H1 (cell line): ENCODE data around the gene ASCL5. TPM values are rescaled to one million over a fixed set of nuclear protein-coding genes. Genes with fewer than 3 reads are reported as not detected.

Experiments used
- CTCF ChIA-PET: fragments of 300-600 bp; sonication (Branson Sonifier 250); formaldehyde crosslinking; loops from one replicate; lab custom pipeline; 2021; ENCODE audit not compliant: partially characterized antibody; lab: Charles Lee
- POLR2A ChIA-PET: fragments of 300-600 bp; sonication (Branson Sonifier 250); formaldehyde crosslinking; loops from one replicate; lab custom pipeline; 2021; ENCODE audit warnings: inconsistent platforms; ENCODE audit not compliant: partially characterized antibody; lab: Charles Lee
- DNase-seq, 2 experiments: peaks; one replicate each; pipeline versions ENCODE4 v3.0.0 to v3.0.0-alpha.2; 2010 to 2022; ENCODE audit warnings: low spot score in 2 of 2, low read depth in 1 of 2, mixed read lengths in 1 of 2
- FAIRE-seq: peaks from 2 replicates; lab custom pipeline; 2011; peaks lifted over from hg19 to GRCh38; lab: Jason Lieb, UNC
- H2AFZ ChIP-seq: 2 replicates; pipeline ENCODE4 v1.8.1; 2012; ENCODE audit warnings: low read length, inconsistent platforms
- H2AK5ac ChIP-seq: 2 replicates; pipeline ENCODE4 v1.6.1; 2013; ENCODE audit warnings: low read depth, low read length
- H2BK120ac ChIP-seq: replicated peaks from 2 replicates; pipeline ENCODE3; 2013; ENCODE audit warnings: low read depth, low read length, inconsistent platforms
- H2BK12ac ChIP-seq: 2 replicates; pipeline ENCODE4 v1.6.1; 2013; ENCODE audit warnings: low read depth, low read length
- H2BK15ac ChIP-seq: 2 replicates; pipeline ENCODE4 v1.6.1; 2013; ENCODE audit warnings: low read length
- H2BK20ac ChIP-seq: 2 replicates; pipeline ENCODE4 v1.6.1; 2013; ENCODE audit warnings: low read length
- H2BK5ac ChIP-seq: 2 replicates; pipeline ENCODE4 v1.6.1; 2013; ENCODE audit warnings: low read depth, low read length
- H3K14ac ChIP-seq: 2 replicates; pipeline ENCODE4 v1.6.1; 2013; ENCODE audit warnings: inconsistent platforms; ENCODE audit not compliant: insufficient read length
- H3K18ac ChIP-seq: 2 replicates; pipeline ENCODE4 v1.6.1; 2013; ENCODE audit warnings: low read length; ENCODE audit errors: extremely low read depth
- H3K23ac ChIP-seq: 2 replicates; pipeline ENCODE4 v1.6.1; 2013; ENCODE audit warnings: inconsistent platforms; ENCODE audit not compliant: insufficient read length
- H3K23me2 ChIP-seq: 2 replicates; pipeline ENCODE4 v1.6.1; 2013; ENCODE audit warnings: low read depth, low read length
- H3K27ac ChIP-seq: 2 replicates; pipeline ENCODE4 v1.6.1; 2011; ENCODE audit warnings: low read depth, low read length, inconsistent platforms
- H3K27me3 ChIP-seq, 4 experiments: replicated peaks in 1 of 4; 1 replicate in 1 of 4; 2 replicates in 3 of 4; pipeline versions ENCODE4 v1.6.1 to v1.8.1; 2011 to 2013; ENCODE audit warnings: low read length in 3 of 4, mild to moderate bottlenecking in 3 of 4, inconsistent platforms in 2 of 4, mixed read lengths in 2 of 4, moderate library complexity in 1 of 4; ENCODE audit not compliant: control insufficient read depth in 3 of 4, insufficient read depth in 3 of 4; ENCODE audit errors: extremely low read depth in 1 of 4
- H3K36me3 ChIP-seq, 4 experiments: 2 replicates each; pipeline versions ENCODE4 v1.6.1 to v1.8.1; 2011 to 2013; ENCODE audit warnings: mild to moderate bottlenecking in 4 of 4, low read length in 3 of 4, moderate library complexity in 2 of 4, control low read depth in 1 of 4, inconsistent platforms in 1 of 4; ENCODE audit not compliant: insufficient read depth in 4 of 4, control insufficient read depth in 2 of 4
- H3K4ac ChIP-seq: replicated peaks from 2 replicates; pipeline ENCODE3; 2013; ENCODE audit warnings: low read length, low read depth, mixed read lengths, inconsistent platforms; ENCODE audit not compliant: insufficient read length
- H3K4me1 ChIP-seq, 4 experiments: replicated peaks in 1 of 4; 1 replicate in 1 of 4; 2 replicates in 3 of 4; pipeline versions ENCODE4 v1.6.1 to v1.8.1; 2011 to 2013; ENCODE audit warnings: low read length in 3 of 4, inconsistent platforms in 2 of 4, mixed read lengths in 1 of 4; ENCODE audit not compliant: insufficient read depth in 4 of 4, control insufficient read depth in 3 of 4
- H3K4me2 ChIP-seq, 2 experiments: 2 replicates each; pipeline versions ENCODE4 v1.6.1 to v1.8.1; 2011 to 2013; ENCODE audit warnings: low read depth in 2 of 2, low read length in 2 of 2, control low read depth in 1 of 2, inconsistent platforms in 1 of 2, mild to moderate bottlenecking in 1 of 2; ENCODE audit not compliant: insufficient read depth in 1 of 2
- H3K4me3 ChIP-seq, 4 experiments: fragments of 200-600, 300-600 bp in 1 of 4; sonication (generic), shearing (Covaris generic), sonication (Bioruptor Twin) in 1 of 4; 2 replicates each; pipeline versions ENCODE4 v1.5.1 to v1.8.1; 2011 to 2016; ENCODE audit warnings: low read length in 4 of 4, low read depth in 3 of 4, control low read depth in 2 of 4, inconsistent platforms in 2 of 4, mild to moderate bottlenecking in 2 of 4, mixed read lengths in 1 of 4, moderate library complexity in 1 of 4; ENCODE audit not compliant: insufficient read depth in 2 of 4; ENCODE audit errors: extremely low read depth in 1 of 4
- H3K56ac ChIP-seq: replicated peaks from 2 replicates; pipeline ENCODE3; 2013; ENCODE audit warnings: low read depth, mild to moderate bottlenecking, mixed read lengths, low read length, inconsistent platforms; ENCODE audit not compliant: insufficient read length
- H3K79me1 ChIP-seq: 2 replicates; pipeline ENCODE4 v1.6.1; 2013; ENCODE audit warnings: low read depth, low read length, control low read depth
- H3K79me2 ChIP-seq, 2 experiments: 2 replicates each; pipeline versions ENCODE4 v1.6.1 to v1.8.1; 2012 to 2013; ENCODE audit warnings: low read length in 2 of 2, mild to moderate bottlenecking in 2 of 2, inconsistent platforms in 1 of 2; ENCODE audit not compliant: insufficient read depth in 2 of 2, control insufficient read depth in 1 of 2
- H3K9ac ChIP-seq, 4 experiments: replicated peaks in 1 of 4; 1 replicate in 1 of 4; 2 replicates in 3 of 4; pipeline versions ENCODE4 v1.6.1 to v1.8.1; 2011 to 2013; ENCODE audit warnings: low read depth in 3 of 4, low read length in 3 of 4, control low read depth in 2 of 4, mild to moderate bottlenecking in 2 of 4, moderate library complexity in 2 of 4, inconsistent platforms in 1 of 4; ENCODE audit errors: extremely low read depth in 1 of 4
- H3K9me3 ChIP-seq, 2 experiments: 2 replicates each; pipeline versions ENCODE4 v1.6.1 to v1.8.1; 2012 to 2013; ENCODE audit warnings: mild to moderate bottlenecking in 2 of 2, moderate library complexity in 2 of 2, control low read depth in 1 of 2, inconsistent platforms in 1 of 2, low read depth in 1 of 2, low read length in 1 of 2, mixed read lengths in 1 of 2; ENCODE audit not compliant: insufficient read depth in 2 of 2
- H4K20me1 ChIP-seq, 2 experiments: replicated peaks in 1 of 2; 2 replicates each; pipeline versions ENCODE3 to v1.8.1; 2011 to 2013; ENCODE audit warnings: inconsistent platforms in 2 of 2, low read length in 2 of 2, mild to moderate bottlenecking in 1 of 2; ENCODE audit not compliant: insufficient read depth in 2 of 2, control insufficient read depth in 1 of 2
- H4K5ac ChIP-seq: 2 replicates; pipeline ENCODE4 v1.6.1; 2013; ENCODE audit warnings: low read length, low read depth, mixed read lengths, inconsistent platforms; ENCODE audit not compliant: insufficient read length
- H4K8ac ChIP-seq: 2 replicates; pipeline ENCODE4 v1.8.0; 2013; ENCODE audit warnings: mild to moderate bottlenecking, moderate library complexity, low read length, inconsistent platforms; ENCODE audit not compliant: insufficient read depth; ENCODE audit errors: extremely low read depth
- H4K91ac ChIP-seq: replicated peaks from 2 replicates; pipeline ENCODE3; 2013; ENCODE audit warnings: low read length, mixed read lengths, inconsistent platforms; ENCODE audit not compliant: insufficient read length
- BRCA1 ChIP-seq: IDR thresholded peaks from 2 replicates; pipeline ENCODE4 v1.6.1; 2012; ENCODE audit warnings: low read depth, low read length, improper control_type of control experiment
- CBX5 ChIP-seq: fragments of 300-800, 300-1000 bp; sonication (generic); IDR thresholded peaks from 2 replicates; pipeline ENCODE4 v1.7.1; 2016; ENCODE audit warnings: antibody characterized with exemption, low read length, low read depth
- CEBPB ChIP-seq: IDR thresholded peaks from 2 replicates; pipeline ENCODE4 v1.6.1; 2012; ENCODE audit warnings: low read depth, low read length
- HDAC6 ChIP-seq: IDR thresholded peaks from one replicate; pipeline ENCODE4 v1.7.1; 2012; ENCODE audit warnings: low read depth, mild to moderate bottlenecking, inconsistent platforms, low read length, moderate library complexity
- NRF1 ChIP-seq: IDR thresholded peaks from 2 replicates; pipeline ENCODE4 v1.6.1; 2011; ENCODE audit warnings: mild to moderate bottlenecking, low read depth, low read length, improper control_type of control experiment
- POLR2A ChIP-seq, 2 experiments: IDR thresholded peaks; 1 replicate in 1 of 2; 2 replicates in 1 of 2; pipeline ENCODE4 v1.6.1; 2011; ENCODE audit warnings: low read depth in 2 of 2, low read length in 2 of 2, mild to moderate bottlenecking in 2 of 2; ENCODE audit errors: control extremely low read depth in 1 of 2
- POLR2AphosphoS5 ChIP-seq: IDR thresholded peaks from 2 replicates; pipeline ENCODE4 v1.6.1; 2011; ENCODE audit warnings: low read depth, low read length
- SIRT6 ChIP-seq: IDR thresholded peaks from one replicate; pipeline ENCODE4 v1.7.1; 2012; ENCODE audit warnings: low read length, inconsistent platforms
- SRF ChIP-seq: IDR thresholded peaks from 2 replicates; pipeline ENCODE4 v1.6.1; 2011; ENCODE audit warnings: mild to moderate bottlenecking, low read depth, low read length, moderate library complexity
- SUZ12 ChIP-seq: fragments of 200-600 bp; sonication (generic); IDR thresholded peaks from 2 replicates; pipeline ENCODE4 v1.6.1; 2012; ENCODE audit warnings: mild to moderate bottlenecking, inconsistent platforms, low read length, moderate library complexity, mixed read lengths
- polyA plus RNA-seq, 7 experiments: library from polyadenylated mRNA; depleted of rRNA in 3 of 7; stranded (reverse) in 5 of 7; unstranded in 2 of 7; fragments of >200 nt in 5 of 7; fragments of 200-250 nt in 2 of 7; gene quantifications; 1 replicate in 5 of 7; 2 replicates in 1 of 7; 4 replicates in 1 of 7; pipeline versions ENCODE4 v1.2.1 to v1.2.3, GENCODE V29; 2011 to 2013; ENCODE audit warnings: missing spikeins in 2 of 7, mixed read lengths in 2 of 7
- total RNA-seq: library from RNA; stranded (reverse); fragmentation: NEBNext Ultra II Directional; extraction: Animal tissue kit (Norgen Biotek cat#: 25700); gene quantifications from 2 replicates; pipeline ENCODE4 v1.2.1, GENCODE V29; 2021

The ASCL5 gene
- total and polyA plus RNA-seq, 2 of the 8 experiments (the other 6 are each of a cell fraction or from before 2014, with no cell fraction given): 0.29 to 0.41 TPM

DNA sequence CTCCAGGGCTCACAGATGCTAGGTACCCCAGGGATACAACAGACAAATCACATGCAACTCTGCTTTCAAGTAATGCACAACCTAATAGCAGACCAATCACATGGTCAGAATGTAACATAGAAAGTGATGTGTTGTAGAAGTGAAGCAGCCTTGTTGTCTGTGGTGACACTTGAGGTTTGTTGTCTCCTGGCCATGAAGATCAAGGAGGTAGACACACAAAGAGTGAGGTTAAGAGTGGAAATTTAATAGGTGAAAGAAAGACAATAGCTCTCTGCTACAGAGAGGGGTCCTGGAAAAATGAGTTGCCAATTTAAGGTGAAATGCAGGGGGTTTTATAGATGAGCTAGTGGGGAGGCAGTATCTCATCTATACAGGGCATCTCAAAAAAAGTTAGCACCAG lies 29.8 kb upstream of the ASCL5 start:
- Histone ChIP-seq H3K36me3 (peaks cover 0 to 9% (median 2%) of the 10 kb centered on the region in 4 experiments; a peak in 2 of 8 replicates), H3K18ac (no peak overlapping the region), H3K56ac (no peak overlapping the region), H2BK15ac (no peak overlapping the region), H3K9me3 (no peaks in the 10 kb centered on the region), H4K91ac (no peak overlapping the region), H3K79me1 (peaks cover 4% of the 10 kb centered on the region; the same call in 1 of the 2 replicates), H2AFZ (no peak overlapping the region), H3K23me2 (peaks cover 6% of the 10 kb centered on the region; the same call in 1 of the 2 replicates), H4K20me1 (peaks cover 0 to 3% of the 10 kb centered on the region in 2 experiments), H3K4ac (no peak overlapping the region), H4K5ac (no peak overlapping the region), H2BK12ac (no peak overlapping the region), H3K23ac (no peak overlapping the region), H2BK120ac (no peak overlapping the region), H3K4me1 (peaks cover 0 to 13% (median 7%) of the 10 kb centered on the region in 4 experiments; a peak in 6 of 7 replicates), H3K79me2 (peaks cover 0 to 18% of the 10 kb centered on the region in 2 experiments; a peak in 3 of 4 replicates), H2BK5ac (no peak overlapping the region), H3K27ac (no peak overlapping the region), H3K14ac (no peak overlapping the region), H2BK20ac (no peak overlapping the region), H3K4me2 (no peak overlapping the region), H3K4me3 (no peak overlapping the region), H3K27me3 (no peaks in the 10 kb centered on the region; a peak in 1 of 7 replicates), H4K8ac (no peak overlapping the region), H2AK5ac (no peak overlapping the region), H3K9ac (no peak overlapping the region)
- FAIRE-seq (no peak), DNase-seq (no peak)
- ChIA-PET CTCF (interaction anchor here (0.5 to 2.0 kb wide), 4 partner anchors 28 to 66 kb away, joined by 3 to 13 read pairs (median 5); no protein-coding TSS in a partner anchor), POLR2A (interaction anchor here (0.7 to 11.8 kb wide), 4 partner anchors 12 to 42 kb away, joined by 3 to 105 read pairs (median 3); no protein-coding TSS in a partner anchor)
- no peak for TF ChIP-seq POLR2A (IDR thresholded peaks at IDR 0.05; ENCODE audit: control extremely low read depth in 1 of 2, low read depth in 2 of 2, low read length in 2 of 2)
- no peak for TF ChIP-seq NRF1
- no peak for TF ChIP-seq HDAC6
- TF ChIP-seq SRF: no peak
- TF ChIP-seq SUZ12: no peak
- TF ChIP-seq POLR2AphosphoS5: no peak
- TF ChIP-seq CBX5: no peak
- TF ChIP-seq BRCA1: no peak
- no peak for TF ChIP-seq SIRT6
- TF ChIP-seq CEBPB: no peak
